T47D (cell line): Measurements from ENCODE around the gene BRICD5.

Source experiments
- DNase-seq, 2 experiments: peaks; one replicate each; pipeline versions ENCODE4 v3.0.0 to v3.0.0-alpha.2; 2011 to 2012; ENCODE audit warnings: low read depth in 1 of 2, low spot score in 1 of 2
- JUND ChIP-seq: IDR thresholded peaks from 2 replicates; pipeline ENCODE4 v1.6.1; 2012; ENCODE audit warnings: low read depth
- in situ Hi-C: cut with HindIII; loops from 2 replicates; pipeline ENCODE4 v1.10.0; 2016; ENCODE audit warnings: low sequenced_read_pairs, low pct_unique_long_range_greater_than_20kb

The BRICD5 gene

DNA sequence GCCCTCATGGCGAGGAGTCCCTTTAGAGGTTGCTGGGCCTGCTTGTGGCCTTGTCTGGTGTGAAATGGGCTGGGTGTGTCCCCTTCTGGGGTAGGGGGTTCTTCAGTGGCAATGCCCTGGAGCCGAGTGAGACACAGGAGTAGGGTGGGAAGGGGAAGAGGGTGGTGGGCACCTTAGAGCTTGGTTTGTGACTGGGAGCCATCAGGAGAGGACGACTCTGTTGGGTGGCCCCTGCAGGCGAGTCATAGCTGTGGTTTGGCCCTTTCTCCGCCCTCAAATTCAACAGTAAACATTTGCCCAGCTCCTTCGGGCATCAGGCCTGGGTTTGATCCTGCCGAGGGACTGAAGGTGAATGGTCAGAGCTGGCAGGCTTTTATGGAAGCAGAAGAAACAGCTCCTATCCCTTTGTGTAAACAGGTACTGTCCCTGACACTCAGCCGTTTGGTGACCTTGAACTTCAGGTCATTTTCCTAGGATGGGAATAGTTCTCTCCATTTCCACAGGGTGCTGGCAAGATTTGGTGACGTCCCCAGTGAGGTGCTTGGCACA lies 15.7 kb upstream of the BRICD5 start:
- no peak for TF ChIP-seq JUND
- peak; percentile 68 to 88 for DNase-seq
- in situ Hi-C loops: no loop called here

DNA sequence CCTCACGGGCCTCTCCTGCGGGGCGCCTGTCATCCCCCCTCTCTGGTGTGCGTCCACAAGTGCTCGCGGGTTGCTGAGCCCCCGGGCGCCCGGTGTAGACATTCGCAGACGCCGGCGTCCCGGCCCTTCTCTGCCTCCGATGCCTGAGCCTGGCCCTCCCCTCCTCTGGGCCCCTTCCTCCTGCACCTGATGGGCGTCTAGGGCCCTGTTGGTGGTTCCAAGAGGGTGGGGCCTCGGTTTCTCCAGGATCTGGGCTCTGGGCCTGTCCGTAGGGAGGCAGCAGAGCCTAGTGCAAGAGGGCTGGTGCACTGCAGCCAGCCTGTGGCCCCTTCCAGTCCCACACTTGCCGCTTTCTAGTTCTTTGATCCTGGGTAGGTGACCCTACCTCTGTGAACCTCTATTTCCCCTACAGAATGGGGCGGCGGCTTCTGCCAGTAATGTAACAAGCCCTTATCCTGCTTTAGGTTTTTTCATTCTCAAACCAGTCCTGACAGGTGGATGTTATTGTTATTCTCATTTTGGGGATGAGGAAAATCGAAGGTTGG lies 13.4 kb upstream of the BRICD5 start:
- TF ChIP-seq JUND: no peak
- peak; percentile 76 to 80 for DNase-seq

GRCh38 chr16:2223221-2223941 lies 12.7 kb upstream of the BRICD5 start, which contains the start of gene E4F1:
Gene E4F1, plus strand, starts transcription at chr16:2223591. Its CDS starts 23 bp downstream, at chr16:2223614.
- in situ Hi-C loops: no loop called here
- no peak for TF ChIP-seq JUND
- peak; percentile 99 to 100 for DNase-seq

More for the DNA sequence above, 13.4 kb upstream of the BRICD5 start:
- in situ Hi-C loops: no loop called here

DNA sequence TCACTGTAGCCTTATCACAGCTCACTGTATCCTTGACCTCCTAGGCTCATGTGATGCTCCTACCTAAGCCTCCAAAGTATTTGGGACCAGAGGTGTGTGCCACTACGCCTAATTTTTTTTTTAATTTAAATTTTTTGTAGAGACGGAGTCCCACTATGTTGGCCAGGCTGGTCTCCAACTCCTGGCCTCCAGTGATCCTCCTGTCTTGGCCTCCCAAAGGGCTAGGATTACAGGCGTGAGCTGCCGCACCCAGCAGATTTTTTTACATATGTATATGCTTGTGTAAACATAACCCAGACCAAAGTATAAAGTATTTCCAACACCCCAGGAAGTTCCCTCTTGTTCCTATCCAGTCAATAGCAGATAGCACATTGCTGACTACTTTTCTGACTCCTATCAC lies 5.7 kb upstream of the BRICD5 start:
- in situ Hi-C loops: no loop called here
- DNase-seq: no peak
- TF ChIP-seq JUND: no peak

DNA sequence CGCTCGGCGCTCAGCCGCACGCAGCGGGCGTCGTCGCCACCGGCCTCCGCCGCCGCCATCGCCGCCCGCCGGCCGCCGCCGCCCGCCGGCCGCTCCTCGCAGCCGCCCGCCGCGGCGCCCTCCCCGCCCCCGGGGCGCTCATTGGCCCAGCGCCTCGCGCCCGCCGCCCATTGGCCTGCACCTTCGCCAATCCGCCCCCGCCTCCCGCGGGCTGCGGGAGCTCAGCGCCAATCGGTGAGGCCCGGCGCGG lies 4.0 kb upstream of the BRICD5 start, which contains the start of gene PGP:
TSS of gene PGP (minus strand) at position 122 of the 250 bp plus-strand sequence. CDS start at position 59, 63 bp downstream.
- no peak for DNase-seq
- in situ Hi-C loops: no loop called here
- no peak for TF ChIP-seq JUND

- no peak for DNase-seq
- in situ Hi-C loops: no loop called here
- TF ChIP-seq JUND: no peak
These were observed 3.4 kb upstream of the BRICD5 start for GRCh38 chr16:2213817-2214718.

- in situ Hi-C loops: no loop called here
- no peak for TF ChIP-seq JUND
- DNase-seq: peak; percentile 94 to 95
These were observed 2.0 kb upstream of the BRICD5 start for GRCh38 chr16:2212362-2213324.

- no peak for DNase-seq
- TF ChIP-seq JUND: no peak
- in situ Hi-C loops: no loop called here
These were observed 1.3 kb upstream of the BRICD5 start for GRCh38 chr16:2211923-2212347.

GRCh38 chr16:2210009-2210332 lies 692 bp downstream of the BRICD5 start:
- no peak for TF ChIP-seq JUND
- no peak for DNase-seq
- in situ Hi-C loops: no loop called here

DNA sequence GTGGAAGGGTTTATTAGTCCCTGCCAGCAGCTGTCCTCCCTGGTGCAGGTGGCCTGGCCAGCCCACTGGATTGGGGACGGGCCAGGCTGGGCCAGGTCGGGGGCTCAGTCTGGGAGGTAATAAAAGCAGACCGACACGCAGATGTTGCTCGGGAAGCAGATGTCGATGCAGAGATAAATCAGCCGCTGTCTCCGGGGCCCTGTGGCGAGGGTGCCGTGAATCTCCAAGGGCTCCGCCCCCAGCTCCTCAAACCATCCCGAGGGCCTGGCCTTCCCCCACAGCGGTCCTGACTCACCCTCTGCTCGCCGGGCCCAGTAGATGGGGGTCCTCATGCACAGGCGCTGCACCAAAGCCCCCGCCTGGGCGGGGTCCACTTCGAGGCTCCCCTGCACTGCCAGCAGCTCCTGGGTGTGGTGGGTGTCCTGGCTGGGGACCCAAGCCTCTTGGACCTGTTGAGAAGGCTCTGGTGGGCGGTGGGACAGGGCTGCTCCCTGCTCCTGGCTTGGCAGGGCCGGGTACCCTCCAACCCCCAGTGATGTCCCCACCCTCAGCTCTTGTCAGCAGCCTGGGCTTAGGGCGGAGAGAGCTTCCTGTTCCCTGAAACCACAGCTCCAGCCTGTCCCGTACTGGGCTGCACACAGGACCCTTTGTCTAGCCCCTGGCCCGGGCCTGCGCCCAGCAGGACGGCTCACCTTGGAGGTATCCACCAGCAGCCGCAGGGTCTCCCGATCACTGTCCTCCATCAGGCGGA lies 1.2 kb downstream of the BRICD5 start:
- TF ChIP-seq JUND: no peak
- no peak for DNase-seq
- in situ Hi-C loops: no loop called here

DNA sequence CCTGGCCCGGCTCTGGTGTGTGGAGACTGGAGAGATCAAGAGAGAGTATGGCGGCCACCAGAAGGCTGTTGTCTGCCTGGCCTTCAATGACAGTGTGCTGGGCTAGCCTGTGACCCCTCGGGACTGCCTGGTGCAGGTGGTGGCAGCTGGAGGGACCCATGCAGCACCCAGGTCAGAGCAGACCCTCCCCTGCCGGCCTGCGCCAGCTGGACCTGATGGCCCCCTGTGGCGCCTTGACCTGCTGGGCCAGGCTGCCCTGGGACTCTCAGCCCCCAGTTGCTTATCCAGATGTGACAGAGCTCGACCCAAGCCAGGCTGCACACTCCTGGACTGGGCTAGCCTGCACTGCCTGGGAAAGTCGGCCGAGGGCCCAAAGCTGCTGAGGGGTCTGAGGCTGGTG lies 1.9 kb downstream of the BRICD5 start:
- in situ Hi-C loops: no loop called here
- TF ChIP-seq JUND: no peak
- DNase-seq: no peak
